ENCODE measurements around the gene FBXO22. TPM values are rescaled to one million over a fixed set of nuclear protein-coding genes. Genes with fewer than 3 reads are reported as not detected.
A peak's percentile ranks its signal among the peaks of the same experiment; 100 is the strongest.
"Not testable (repeated sequence)": the region's sequence is repeated elsewhere in the genome, so short reads cannot be mapped to it uniquely, and the experiment has no call there.

The FBXO22 gene
- total RNA-seq, 1 experiment from 2014 or later = 51.4 TPM

GRCh38 chr15:75861750-75862402, 41.8 kb upstream of the FBXO22 start:
- Histone ChIP-seq H3K4me1 (ENCODE audit: insufficient read depth, low read length) (no peaks in the 10 kb centered on the region), H3K27me3 (ENCODE audit: low read length) (no peaks in the 10 kb centered on the region), H3K27ac (ENCODE audit: low read length) (no peak overlapping the region), H3K4me3 (ENCODE audit: low read length) (no peak overlapping the region), H4K20me1 (ENCODE audit: low read length) (no peaks in the 10 kb centered on the region), H3K9me2 (replicated peaks; ENCODE audit: low read length) (no peaks in the 10 kb centered on the region), H3K9ac (ENCODE audit: low read length) (no peak overlapping the region), H3K79me2 (ENCODE audit: low read length) (no peaks in the 10 kb centered on the region), H3F3A (ENCODE audit: low read length, unreplicated experiment) (no peaks in the 10 kb centered on the region), H3K36me3 (ENCODE audit: low read depth, low read length) (no peaks in the 10 kb centered on the region; the same call in 1 of the 2 replicates), H3K4me2 (ENCODE audit: low read length) (no peak overlapping the region), H3K9me3 (ENCODE audit: low read length) (no peaks in the 10 kb centered on the region), H2AFZ (ENCODE audit: low read length) (no peak overlapping the region)
- no TSS peak for BruUV-seq (replicated peaks)
- ChIA-PET CTCF (no interaction called here), POLR2A (ENCODE audit: unreplicated experiment) (no interaction called here)
- intact Hi-C loops (cut with micrococcal nuclease) = no loop called here
- DNase-seq (peak; percentile 14), ATAC-seq (no peak)
- TF ChIP-seq EZH2 (IDR thresholded peaks at IDR 0.05; ENCODE audit: low read length, unreplicated experiment) = no peak
- TF ChIP-seq EZH2phosphoT487 (IDR thresholded peaks at IDR 0.05; ENCODE audit: borderline replicate concordance, low read length) = no peak
- TF ChIP-seq CTCF (conservative IDR thresholded peaks at IDR 0.05; ENCODE audit: low read depth, low read length) = no peak

GRCh38 chr15:75862796-75863195, 40.9 kb upstream of the FBXO22 start:
- ChIA-PET POLR2A (ENCODE audit: unreplicated experiment) (no interaction called here), CTCF (no interaction called here)
- H4K20me1 ChIP-seq (ENCODE audit: low read length) = no peaks in the 10 kb centered on the region
- no peaks in the 10 kb centered on the region for H3F3A ChIP-seq (ENCODE audit: low read length, unreplicated experiment)
- no peaks in the 10 kb centered on the region for H3K9me2 ChIP-seq (replicated peaks; ENCODE audit: low read length)
- intact Hi-C loops (cut with micrococcal nuclease) = no loop called here
- ATAC-seq = no peak
- H3K27me3 ChIP-seq (ENCODE audit: low read length) = no peaks in the 10 kb centered on the region
- H3K36me3 ChIP-seq (ENCODE audit: low read depth, low read length) = no peaks in the 10 kb centered on the region; the same call in 1 of the 2 replicates
- H3K9ac ChIP-seq (ENCODE audit: low read length) = no peak overlapping the region
- no peak for DNase-seq
- H3K4me1 ChIP-seq (ENCODE audit: insufficient read depth, low read length) = no peaks in the 10 kb centered on the region
- no peaks in the 10 kb centered on the region for H3K79me2 ChIP-seq (ENCODE audit: low read length)
- H3K4me3 ChIP-seq (ENCODE audit: low read length) = no peak overlapping the region
- H3K4me2 ChIP-seq (ENCODE audit: low read length) = no peak overlapping the region
- H3K27ac ChIP-seq (ENCODE audit: low read length) = no peak overlapping the region
- no TSS peak for BruUV-seq (replicated peaks)
- no peak overlapping the region for H2AFZ ChIP-seq (ENCODE audit: low read length)
- no peaks in the 10 kb centered on the region for H3K9me3 ChIP-seq (ENCODE audit: low read length)
- TF ChIP-seq CTCF (conservative IDR thresholded peaks at IDR 0.05; ENCODE audit: low read depth, low read length) (no peak), EZH2phosphoT487 (IDR thresholded peaks at IDR 0.05; ENCODE audit: borderline replicate concordance, low read length) (no peak), EZH2 (IDR thresholded peaks at IDR 0.05; ENCODE audit: low read length, unreplicated experiment) (no peak)

GRCh38 chr15:75864213-75865059, 39.2 kb upstream of the FBXO22 start:
- Histone ChIP-seq H2AFZ (ENCODE audit: low read length) (no peak overlapping the region), H3K27me3 (ENCODE audit: low read length) (no peaks in the 10 kb centered on the region), H4K20me1 (ENCODE audit: low read length) (no peaks in the 10 kb centered on the region), H3K36me3 (ENCODE audit: low read depth, low read length) (peaks cover 2% of the 10 kb centered on the region; the same call in 1 of the 2 replicates), H3K27ac (ENCODE audit: low read length) (no peak overlapping the region), H3F3A (ENCODE audit: low read length, unreplicated experiment) (no peaks in the 10 kb centered on the region), H3K9me2 (replicated peaks; ENCODE audit: low read length) (no peaks in the 10 kb centered on the region), H3K9ac (ENCODE audit: low read length) (no peak overlapping the region), H3K9me3 (ENCODE audit: low read length) (no peaks in the 10 kb centered on the region), H3K79me2 (ENCODE audit: low read length) (no peaks in the 10 kb centered on the region), H3K4me1 (ENCODE audit: insufficient read depth, low read length) (no peaks in the 10 kb centered on the region), H3K4me2 (ENCODE audit: low read length) (no peak overlapping the region), H3K4me3 (ENCODE audit: low read length) (no peak overlapping the region)
- ATAC-seq (no peak), DNase-seq (no peak)
- intact Hi-C loops (cut with micrococcal nuclease) = no loop called here
- BruUV-seq (replicated peaks) = no TSS peak
- POLR2A ChIA-PET (ENCODE audit: unreplicated experiment) = no interaction called here
- TF ChIP-seq EZH2phosphoT487 (IDR thresholded peaks at IDR 0.05; ENCODE audit: borderline replicate concordance, low read length) = no peak
- TF ChIP-seq EZH2 (IDR thresholded peaks at IDR 0.05; ENCODE audit: low read length, unreplicated experiment) = no peak
- TF ChIP-seq CTCF (conservative IDR thresholded peaks at IDR 0.05; ENCODE audit: low read depth, low read length) = no peak
- CTCF ChIA-PET = no interaction called here

- DNase-seq; CTCF ChIA-PET; H2AFZ ChIP-seq (ENCODE audit: low read length); H3K79me2 ChIP-seq (ENCODE audit: low read length); intact Hi-C loops (cut with micrococcal nuclease); ATAC-seq; H3K9me3 ChIP-seq (ENCODE audit: low read length); H3K4me1 ChIP-seq (ENCODE audit: insufficient read depth, low read length); H3K27ac ChIP-seq (ENCODE audit: low read length); H3K27me3 ChIP-seq (ENCODE audit: low read length); H3F3A ChIP-seq (ENCODE audit: low read length, unreplicated experiment); POLR2A ChIA-PET (ENCODE audit: unreplicated experiment); H3K4me3 ChIP-seq (ENCODE audit: low read length); H4K20me1 ChIP-seq (ENCODE audit: low read length); H3K36me3 ChIP-seq (ENCODE audit: low read depth, low read length); BruUV-seq (replicated peaks); H3K9me2 ChIP-seq (replicated peaks; ENCODE audit: low read length); H3K4me2 ChIP-seq (ENCODE audit: low read length); H3K9ac ChIP-seq (ENCODE audit: low read length): not testable (repeated sequence)
Observed at GRCh38 chr15:75866045-75866444, 37.6 kb upstream of the FBXO22 start.
